Astrocyte of the cerebellum (primary cell): Measurements from ENCODE around the gene CD226.
"Not testable (repeated sequence)": the region's sequence is repeated elsewhere in the genome, so short reads cannot be mapped to it uniquely, and the experiment has no call there.

Source experiments
- DNase-seq: peaks from one replicate; pipeline ENCODE4 v3.0.0-alpha.2; 2011; ENCODE audit warnings: low read depth
- H3K4me3 ChIP-seq: 2 replicates; pipeline ENCODE4 v1.5.1; 2011; ENCODE audit warnings: mild to moderate bottlenecking, low read depth, low read length, moderate library complexity
- CTCF ChIP-seq: IDR thresholded peaks from 2 replicates; pipeline ENCODE4 v1.5.1; 2012; ENCODE audit warnings: low read length, low read depth, moderate library complexity, mild to moderate bottlenecking; ENCODE audit errors: missing control alignments
- in situ Hi-C: cut with HindIII; loops from 2 replicates; pipeline ENCODE4 v1.10.0; 2017; ENCODE audit warnings: low sequenced_read_pairs

The CD226 gene

GRCh38 chr18:69841117-69841516 lies 106.6 kb downstream of the CD226 start:
- DNase-seq = no peak
- in situ Hi-C loops = no loop called here
- no peak overlapping the region for H3K4me3 ChIP-seq
- no peak for TF ChIP-seq CTCF

- H3K4me3 ChIP-seq = no peak overlapping the region
- in situ Hi-C loops = no loop called here
- peak; percentile 26 for DNase-seq
- TF ChIP-seq CTCF = no peak
These were observed 107.2 kb downstream of the CD226 start for GRCh38 chr18:69840445-69840844.

- in situ Hi-C loops = no loop called here
- no peak overlapping the region for H3K4me3 ChIP-seq
- no peak for DNase-seq
- TF ChIP-seq CTCF = no peak
These were observed 107.7 kb downstream of the CD226 start for GRCh38 chr18:69840001-69840400.

- TF ChIP-seq CTCF = no peak
- H3K4me3 ChIP-seq = no peak overlapping the region
- no peak for DNase-seq
- in situ Hi-C loops = no loop called here
These were observed 108.2 kb downstream of the CD226 start for GRCh38 chr18:69839497-69839896.

- no peak for DNase-seq
- in situ Hi-C loops = no loop called here
- no peak for TF ChIP-seq CTCF
These were observed 108.9 kb downstream of the CD226 start for GRCh38 chr18:69838620-69839411.

GRCh38 chr18:69838003-69838402 lies 109.7 kb downstream of the CD226 start:
- H3K4me3 ChIP-seq = no peak overlapping the region
- no peak for DNase-seq
- in situ Hi-C loops = no loop called here
- TF ChIP-seq CTCF = no peak

More at GRCh38 chr18:69838620-69839411, 108.9 kb downstream of the CD226 start:
- no peak overlapping the region for H3K4me3 ChIP-seq

GRCh38 chr18:69834980-69835379 lies 112.7 kb downstream of the CD226 start:
- in situ Hi-C loops, DNase-seq, H3K4me3 ChIP-seq: not testable (repeated sequence)
